GM19463 (cell line): Measurements from ENCODE around the gene DNAAF1.
A peak's percentile ranks its signal among the peaks of the same experiment; 100 is the strongest.
"Not testable (repeated sequence)": the region's sequence is repeated elsewhere in the genome, so short reads cannot be mapped to it uniquely, and the experiment has no call there.

Experiments used
- ATAC-seq: cut with Tn5 transposase; IDR thresholded peaks from one replicate; pipeline ENCODE4 v1.9.1; 2021; ENCODE audit warnings: mild to moderate bottlenecking, moderate library complexity; ENCODE audit not compliant: unreplicated experiment

The DNAAF1 gene

DNA sequence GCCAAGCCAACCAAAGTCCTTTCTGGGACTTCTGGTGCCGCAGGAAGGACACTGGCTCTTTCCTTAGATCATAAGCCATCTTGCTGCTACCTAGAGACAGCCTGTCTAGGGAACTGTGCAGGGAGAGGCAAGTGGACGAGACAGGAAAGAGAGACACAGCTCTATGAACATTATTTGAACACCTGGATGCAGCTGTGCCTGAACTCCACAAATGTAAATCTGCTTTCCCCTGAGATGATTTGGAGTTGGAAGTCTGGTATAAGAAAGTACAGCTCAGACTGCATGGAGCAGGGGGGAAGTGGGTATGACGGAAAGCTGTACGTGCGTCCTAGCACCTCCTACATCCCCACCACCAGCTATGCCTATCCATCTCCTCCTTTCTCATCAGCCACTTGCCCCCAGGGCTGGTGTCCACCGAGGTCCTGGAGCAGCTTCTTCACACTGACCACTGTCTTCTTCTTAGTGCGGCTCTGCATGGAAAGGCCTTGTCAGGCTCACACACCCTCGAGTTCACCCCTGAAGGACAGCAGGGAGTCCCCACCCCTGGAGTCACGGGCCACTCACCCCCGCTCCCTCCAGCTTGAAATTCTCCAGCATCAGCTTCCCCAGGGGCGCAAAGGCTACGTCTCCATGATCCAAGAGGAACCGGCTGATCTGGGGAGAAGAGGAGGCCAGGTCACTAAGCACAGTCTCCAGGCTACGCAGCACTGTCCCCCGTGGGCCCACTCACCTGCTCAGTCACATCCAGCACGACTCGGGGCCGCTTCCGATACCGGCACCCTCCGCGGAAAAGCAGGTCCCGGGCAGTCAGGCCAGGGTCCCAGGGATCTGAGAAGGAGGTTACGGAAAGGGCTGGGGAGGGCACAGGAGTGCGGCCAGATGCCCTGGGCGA is 37.8 kb downstream of the DNAAF1 start:
- no peak for ATAC-seq

DNA sequence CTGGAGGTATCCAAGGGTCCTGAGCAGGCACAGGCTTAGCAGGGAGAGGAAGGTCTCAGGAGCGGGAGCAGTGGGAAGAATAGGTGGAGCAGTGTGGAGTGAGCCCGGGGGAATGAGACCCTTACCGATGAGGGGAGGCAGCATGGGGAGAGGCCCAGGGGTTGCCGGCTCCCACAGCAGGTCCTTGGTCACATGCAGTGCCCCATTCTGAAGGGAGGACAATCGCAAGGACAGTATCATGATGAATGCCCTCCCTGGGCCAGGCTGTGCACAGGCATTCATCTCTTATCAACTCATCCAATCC is 38.4 kb downstream of the DNAAF1 start:
- no peak for ATAC-seq

DNA sequence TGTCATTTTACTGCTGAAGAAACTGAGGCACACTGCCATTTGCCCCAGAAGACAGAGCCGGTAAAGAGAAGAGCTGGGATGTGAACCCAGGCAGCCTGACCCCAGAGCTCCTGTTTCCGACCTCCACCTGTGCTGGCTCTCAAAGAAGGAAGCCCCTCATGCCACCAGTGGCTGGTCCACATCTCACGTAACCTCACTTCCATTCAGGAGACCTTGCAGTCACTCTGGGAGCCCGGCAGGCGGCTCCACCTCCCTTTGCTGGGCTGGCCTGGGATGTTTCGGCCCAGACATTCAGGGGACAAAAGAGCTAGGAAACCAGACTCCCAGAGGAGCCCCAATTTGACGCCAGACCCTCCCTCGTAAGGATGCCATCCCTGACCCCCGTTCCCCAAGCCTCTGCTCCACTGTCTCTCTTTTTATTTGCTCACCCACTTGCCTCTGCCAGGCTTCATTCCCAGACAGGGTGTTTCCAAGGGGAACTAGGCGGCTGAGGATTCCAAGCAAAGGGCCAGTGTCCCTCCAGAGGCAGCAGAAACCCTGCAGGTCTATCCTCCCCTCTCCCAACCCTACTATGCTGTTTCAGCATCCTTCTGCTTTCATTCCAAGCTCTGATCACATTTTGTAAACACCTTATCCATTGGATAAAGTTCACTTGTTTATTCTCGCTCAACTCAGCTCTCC is 38.9 kb downstream of the DNAAF1 start:
- no peak for ATAC-seq

DNA sequence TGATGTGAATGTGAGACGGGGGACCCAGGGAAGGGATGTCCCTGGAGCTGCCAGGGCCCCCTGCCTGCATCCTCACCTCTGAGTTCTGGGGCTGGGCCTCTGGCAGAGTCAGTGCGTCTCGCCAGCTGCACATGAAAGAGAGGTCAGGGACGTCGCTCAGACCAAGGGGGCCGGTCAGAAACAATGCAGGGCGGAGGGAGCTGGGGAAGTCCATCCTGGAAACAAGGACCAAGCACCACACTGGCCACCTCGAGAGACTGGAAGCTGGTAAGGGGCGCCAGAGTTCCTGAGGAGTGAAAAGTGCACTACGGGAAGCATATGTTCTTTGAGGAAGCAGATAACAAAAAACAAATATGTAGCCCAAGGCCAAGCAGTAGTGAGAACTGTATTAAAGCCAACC is 39.7 kb downstream of the DNAAF1 start:
- no peak for ATAC-seq

DNA sequence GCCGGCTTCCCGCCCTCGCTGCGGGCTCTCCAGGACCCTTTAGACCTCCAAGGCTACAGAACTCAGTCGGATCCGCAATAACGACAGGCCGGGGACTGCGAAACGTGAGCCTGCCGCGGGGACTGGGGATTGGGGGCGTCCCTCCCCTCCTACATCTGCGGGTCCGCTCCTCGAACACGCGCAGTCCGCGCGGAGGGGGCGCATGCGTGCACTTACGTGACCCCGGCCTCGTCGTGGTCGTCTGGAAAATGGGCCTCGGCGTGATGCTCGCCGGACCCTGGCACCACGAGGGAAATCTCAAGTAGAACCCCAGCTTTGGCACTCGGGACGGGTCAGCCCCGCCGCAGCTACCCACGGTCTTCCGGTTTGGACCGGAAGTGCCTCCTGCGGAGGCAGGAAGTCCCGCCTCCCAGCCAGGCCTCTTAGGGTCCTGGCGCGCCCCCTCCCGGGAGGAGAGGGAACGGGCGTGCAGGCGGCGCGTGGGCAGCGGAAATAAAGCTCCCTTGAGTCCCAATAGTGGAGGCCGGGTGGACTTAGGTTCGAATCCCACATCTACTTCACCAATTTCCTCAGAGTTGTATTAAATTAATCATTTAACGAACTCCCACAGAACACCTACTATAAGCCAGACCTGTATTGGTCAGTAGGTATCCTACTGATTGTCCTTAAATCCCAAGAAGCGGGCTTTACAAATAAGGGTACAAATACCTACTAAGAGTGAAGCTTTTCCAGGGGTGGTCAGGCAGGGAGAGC is 41.8 kb downstream of the DNAAF1 start, which contains the start of gene TAF1C:
Gene TAF1C, minus strand, starts transcription at position 373 of the 753 bp plus-strand sequence. CDS start 2,069 bp downstream, outside the sequence.
- ATAC-seq: peak; percentile 99

DNA sequence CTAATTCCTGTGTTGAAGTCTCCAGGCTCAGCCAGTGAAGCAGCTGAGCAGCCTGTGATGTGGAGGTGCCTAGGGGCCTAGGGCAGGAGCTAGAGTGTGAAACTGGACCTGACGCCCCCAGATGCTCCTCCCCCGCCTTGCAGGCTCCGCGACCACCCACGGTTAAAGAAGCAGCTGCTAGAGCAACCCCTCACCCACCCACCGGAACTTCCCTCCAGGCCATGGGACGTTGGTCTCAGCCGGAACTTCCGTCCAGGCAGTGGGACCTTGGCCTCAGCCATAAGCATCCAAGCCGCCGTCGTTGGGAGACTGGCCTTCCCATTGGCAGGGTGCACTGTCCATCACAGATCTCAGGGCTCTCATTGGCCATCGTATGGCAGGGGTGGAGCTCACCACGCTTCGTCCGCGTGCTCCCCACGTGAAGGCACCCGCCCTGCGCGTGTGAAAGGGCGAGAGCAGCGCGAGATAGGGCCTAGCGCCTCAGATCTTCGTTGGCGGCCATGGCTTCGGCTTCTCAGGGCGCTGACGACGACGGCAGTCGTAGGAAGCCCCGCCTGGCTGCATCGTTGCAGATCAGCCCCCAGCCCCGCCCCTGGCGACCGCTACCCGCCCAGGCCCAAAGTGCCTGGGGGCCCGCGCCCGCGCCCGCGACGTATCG is 45.8 kb downstream of the DNAAF1 start, which contains the start of gene ADAD2:
Gene ADAD2, plus strand, starts transcription at position 427 of the 658 bp plus-strand sequence. Its CDS starts 74 bp downstream, at position 501.
- no peak for ATAC-seq

DNA sequence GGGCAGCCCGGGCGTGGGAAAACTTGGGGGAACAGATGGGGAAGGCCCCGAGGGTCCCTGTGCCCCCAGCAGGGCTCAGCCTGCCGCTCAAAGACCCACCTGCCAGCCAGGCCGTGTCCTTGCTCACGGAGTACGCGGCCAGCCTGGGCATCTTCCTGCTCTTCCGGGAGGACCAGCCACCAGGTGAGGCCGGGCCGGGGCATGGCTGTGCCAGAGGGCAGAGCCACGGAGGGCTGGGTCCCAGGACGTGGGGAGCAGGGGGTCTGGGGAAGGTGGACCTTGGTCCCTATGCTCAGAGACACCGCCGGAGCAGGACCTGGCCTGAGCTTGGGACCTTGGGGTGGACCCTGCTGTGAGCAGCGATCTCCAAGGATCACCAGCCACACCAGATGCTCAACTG is 46.4 kb downstream of the DNAAF1 start:
- no peak for ATAC-seq

DNA sequence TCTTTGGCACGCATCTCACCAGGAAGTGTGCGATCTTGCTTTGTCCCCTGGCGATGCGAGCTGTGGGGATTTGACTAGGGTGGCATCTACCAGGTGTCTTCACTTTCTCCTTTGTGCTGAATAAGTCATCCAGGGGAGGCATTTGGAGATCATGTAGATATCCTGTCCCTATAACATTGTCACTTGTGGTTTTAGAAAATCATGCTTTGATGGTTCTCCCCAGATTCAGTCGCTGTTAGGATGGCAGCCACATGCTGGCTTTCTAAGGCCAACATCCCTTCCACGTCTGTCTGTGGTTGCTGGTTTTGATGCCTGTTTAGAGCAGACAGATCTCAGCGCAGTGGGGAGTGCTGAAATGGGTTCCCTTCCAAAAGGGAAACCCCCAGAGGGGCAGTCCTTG is 48.4 kb downstream of the DNAAF1 start:
- no peak for ATAC-seq

DNA sequence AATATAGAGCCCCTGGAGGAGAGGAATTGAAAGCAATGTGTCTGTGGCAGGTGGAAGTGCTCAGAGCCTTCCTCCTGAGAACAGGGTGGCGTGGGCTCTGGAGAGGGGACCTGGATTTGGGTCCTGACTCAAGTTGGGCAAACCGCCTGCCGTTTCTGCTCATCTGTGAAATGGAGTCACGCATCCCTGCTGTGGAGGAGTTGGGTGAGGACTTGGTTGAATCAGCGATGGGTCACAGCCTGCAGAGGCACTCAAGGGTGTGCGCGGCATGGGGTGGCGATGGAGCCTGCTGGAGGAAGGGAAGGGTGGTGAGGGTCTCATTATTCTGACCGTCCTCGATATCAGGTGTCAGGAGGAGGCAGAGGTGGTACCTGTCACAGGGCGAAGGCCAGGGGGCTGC is 48.9 kb downstream of the DNAAF1 start:
- ATAC-seq: no peak

DNA sequence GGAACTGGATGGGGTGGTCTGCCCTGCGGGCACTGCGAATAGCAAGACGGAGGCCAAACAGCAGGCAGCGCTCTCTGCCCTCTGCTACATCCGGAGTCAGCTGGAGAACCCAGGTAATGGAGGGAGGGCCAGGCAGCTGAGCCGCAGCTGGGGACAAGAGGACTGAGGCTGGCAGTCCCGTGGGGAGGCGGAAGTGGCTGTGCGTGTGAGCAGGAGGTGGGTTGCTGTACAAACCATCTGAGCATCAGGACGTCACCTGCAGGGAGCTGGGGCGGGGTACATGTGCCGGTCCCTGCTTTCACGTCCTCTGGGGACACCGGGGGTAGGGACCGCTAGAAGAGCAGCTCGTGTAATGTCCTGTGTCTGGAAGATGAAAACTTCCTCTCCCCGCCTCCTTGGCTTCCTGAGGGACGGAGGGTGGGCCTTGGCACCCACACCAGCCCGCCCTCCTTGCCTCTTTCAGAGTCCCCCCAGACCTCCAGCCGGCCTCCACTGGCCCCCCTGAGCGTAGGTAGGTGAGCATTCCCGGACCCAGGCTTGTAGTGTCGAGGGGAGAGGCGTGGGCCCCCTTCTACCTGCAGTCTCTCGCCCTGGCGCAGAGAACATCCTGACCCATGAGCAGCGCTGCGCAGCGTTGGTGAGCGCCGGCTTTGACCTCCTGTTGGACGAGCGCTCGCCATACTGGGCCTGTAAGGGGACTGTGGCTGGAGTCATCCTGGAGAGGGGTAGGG is 49.5 kb downstream of the DNAAF1 start:
- ATAC-seq: no peak

DNA sequence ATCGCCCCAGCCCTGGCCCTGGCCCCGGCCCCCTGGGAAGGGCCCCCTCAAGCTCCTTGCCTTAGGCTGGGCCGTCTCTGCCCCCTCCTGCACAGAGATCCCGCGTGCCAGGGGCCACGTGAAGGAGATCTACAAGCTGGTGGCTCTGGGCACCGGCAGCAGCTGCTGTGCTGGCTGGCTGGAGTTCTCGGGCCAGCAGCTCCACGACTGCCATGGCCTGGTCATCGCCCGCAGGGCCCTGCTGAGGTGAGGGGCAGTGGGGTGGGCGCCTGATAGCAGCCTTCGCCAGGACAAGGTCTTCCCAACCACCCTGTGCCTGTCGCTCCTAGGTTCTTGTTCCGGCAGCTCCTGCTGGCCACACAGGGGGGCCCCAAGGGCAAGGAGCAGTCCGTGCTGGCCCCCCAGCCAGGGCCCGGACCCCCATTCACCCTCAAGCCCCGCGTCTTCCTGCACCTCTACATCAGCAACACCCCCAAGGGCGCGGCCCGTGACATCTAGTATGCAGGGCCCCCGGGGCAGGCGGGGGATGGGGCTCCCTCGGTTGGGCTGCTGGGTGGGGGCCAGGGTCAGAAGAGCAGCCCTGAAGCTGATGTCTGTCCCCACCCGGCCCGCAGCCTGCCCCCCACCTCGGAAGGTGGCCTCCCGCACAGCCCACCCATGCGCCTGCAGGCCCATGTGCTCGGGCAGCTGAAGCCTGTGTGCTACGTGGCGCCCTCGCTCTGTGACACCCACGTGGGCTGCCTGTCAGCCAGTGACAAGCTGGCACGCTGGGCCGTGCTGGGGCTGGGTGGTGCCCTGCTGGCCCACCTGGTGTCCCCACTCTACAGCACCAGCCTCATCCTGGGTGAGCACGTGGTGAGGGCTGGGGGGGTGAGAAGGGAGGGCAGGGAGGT is 50.3 kb downstream of the DNAAF1 start:
- ATAC-seq: no peak

DNA sequence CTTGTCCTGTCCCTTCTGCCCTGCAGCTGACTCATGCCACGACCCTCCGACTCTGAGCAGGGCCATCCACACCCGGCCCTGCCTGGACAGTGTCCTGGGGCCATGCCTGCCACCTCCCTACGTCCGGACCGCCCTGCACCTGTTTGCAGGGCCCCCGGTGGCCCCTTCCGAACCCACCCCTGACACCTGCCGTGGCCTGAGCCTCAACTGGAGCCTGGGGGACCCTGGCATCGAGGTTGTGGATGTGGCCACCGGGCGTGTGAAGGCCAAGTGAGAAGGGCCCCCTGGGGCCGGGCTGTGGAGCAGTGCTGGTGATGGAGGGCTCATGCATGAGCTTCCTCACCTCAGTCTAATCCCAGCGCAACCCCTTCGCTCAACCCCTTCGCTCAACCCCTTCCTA is 51.0 kb downstream of the DNAAF1 start:
- ATAC-seq: no peak

DNA sequence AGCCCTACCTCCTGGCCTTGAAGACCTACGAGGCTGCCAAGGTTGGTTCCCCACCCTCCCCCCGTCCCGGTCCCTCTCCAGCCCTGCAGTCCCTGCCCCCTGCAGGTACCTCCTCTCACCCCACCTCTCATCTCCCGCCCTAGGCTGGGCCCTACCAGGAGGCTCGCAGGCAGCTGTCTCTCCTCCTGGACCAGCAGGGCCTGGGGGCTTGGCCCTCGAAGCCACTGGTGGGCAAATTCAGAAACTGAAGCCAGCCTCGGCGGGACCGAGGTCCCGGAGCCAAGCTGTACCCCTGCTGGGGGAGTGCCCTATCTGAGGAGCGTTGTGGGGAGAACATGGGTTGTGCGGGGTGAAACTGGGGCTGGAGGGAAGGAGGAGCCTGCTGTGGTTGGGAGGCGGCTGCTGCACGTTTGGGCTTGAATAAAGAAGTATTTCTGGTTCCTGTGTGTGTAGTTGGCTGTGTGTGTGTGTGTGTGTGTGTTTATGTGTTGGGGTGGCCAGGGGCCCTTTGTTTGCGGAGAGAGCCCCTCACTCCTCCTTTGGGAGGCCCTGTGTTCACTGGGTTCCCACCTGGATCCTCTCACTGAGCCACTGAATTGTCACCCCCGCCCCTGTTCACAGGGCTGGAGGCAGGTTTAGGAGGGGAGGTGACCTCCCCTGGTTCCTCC is 51.8 kb downstream of the DNAAF1 start:
- no peak for ATAC-seq

DNA sequence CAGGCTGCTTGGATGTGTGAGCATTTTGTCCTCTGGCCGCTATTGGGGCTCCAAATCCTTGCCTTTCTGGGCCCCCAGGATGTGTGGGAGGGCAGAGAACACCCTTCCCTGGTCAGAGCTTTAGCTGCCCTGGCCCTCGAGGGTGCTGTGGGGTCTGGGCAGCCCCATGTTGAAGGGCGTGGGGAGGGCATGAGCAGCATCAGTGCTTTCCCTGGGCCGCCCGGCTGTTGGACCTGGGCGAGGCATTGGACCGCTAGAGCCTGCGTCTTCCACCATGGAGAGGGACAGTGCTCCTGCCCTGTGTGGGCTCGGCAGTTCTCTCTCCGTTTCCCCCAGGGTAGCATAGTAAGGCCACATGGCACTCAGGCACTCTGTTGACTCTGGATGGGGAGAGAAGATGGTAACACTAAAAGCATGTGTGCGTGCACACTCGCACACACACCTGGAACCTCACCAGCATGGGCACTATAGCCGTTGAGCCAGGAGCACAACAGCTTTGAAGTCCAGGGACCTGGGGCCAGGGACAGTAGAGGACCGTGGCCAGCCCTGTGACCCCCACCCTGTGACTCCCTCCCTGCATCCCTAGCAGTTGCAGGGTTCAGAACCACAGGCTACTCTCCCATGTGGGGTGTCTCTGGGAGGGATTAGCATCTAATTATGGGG is 52.5 kb downstream of the DNAAF1 start:
- no peak for ATAC-seq

DNA sequence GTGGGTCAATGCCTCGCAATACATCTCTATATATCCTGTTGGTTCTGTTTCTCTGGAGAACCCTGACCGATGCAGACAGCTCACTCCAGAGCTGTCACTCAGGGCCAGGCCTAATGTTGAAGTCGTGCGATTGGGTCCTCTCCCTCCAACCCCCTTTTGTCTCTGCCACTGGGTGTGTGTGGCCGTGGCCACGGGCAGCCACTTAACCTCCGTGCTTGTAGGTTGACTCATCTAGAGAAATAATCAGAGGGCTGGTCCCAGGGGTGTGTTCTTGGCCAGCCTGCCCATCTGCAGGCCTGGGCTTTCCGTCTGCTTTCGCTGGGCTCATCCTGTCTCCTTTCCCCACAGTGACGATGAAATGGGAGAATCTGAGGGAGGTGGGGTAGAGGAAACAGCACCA is 53.3 kb downstream of the DNAAF1 start:
- ATAC-seq: no peak

DNA sequence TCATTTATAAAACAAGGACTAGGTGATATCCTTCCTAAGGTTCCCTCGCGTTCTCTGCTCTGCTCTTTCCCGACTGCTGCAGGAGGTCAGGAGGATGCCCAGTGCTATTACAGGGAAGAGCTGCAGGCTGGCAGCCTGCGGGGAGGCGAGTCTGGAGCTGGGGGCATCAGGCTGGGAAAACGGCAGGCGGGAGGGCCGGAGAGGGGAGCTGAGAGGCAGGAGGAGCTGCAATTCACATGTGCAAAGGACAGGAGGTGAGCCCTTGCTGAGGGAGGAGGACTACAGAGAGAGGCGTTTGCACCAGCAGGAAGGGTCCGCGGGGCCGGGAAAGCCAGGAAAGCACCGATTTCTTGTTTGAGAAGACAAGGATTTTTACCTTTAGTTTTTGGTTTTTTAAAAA is 54.0 kb downstream of the DNAAF1 start:
- ATAC-seq: no peak

DNA sequence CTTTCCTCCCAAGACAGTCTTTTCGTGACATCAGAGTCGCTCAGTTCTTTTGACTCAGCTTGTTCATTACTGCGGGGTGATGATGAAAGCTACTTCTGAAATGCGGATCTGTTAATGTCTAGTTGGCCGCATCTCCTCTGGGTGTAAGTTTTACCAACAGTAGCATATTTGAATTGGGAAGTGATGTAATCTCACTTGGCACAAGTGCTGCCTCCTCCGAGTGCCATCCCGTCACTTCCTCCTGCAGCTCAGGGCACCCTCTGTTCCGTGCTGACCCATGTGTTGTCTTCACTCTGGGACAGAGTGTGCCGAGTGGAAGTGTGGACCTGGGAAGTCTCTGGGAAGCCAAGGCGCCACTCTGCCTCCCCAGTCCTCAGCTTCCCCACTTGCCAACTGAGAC is 54.8 kb downstream of the DNAAF1 start:
- no peak for ATAC-seq

DNA sequence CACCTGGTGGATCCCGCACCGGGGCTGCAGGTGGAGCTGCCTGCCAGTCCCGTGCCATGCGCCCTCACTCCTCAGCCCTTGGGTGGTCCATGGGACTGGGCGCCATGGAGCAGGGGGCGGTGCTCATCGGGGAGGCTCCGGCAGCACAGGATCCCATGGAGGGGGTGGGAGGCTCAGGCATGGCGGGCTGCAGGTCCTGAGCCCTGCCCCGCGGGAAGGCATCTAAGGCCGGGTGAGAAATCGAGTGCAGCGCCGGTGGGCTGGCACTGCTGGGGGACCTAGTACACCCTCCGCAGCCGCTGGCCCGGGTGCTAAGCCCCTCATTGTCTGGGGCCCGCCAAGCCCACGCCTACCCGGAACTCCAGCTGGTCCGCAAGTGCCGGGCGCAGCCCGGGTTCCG is 59.4 kb downstream of the DNAAF1 start:
- ATAC-seq: not testable (repeated sequence)
